RPMI8226 (cell line): ENCODE data around the gene EEF2.
A peak's percentile ranks its signal among the peaks of the same experiment; 100 is the strongest.

ENCODE experiments used
- DNase-seq: peaks from one replicate; pipeline ENCODE4 v3.0.0-alpha.2; 2015

EEF2 gene

DNA sequence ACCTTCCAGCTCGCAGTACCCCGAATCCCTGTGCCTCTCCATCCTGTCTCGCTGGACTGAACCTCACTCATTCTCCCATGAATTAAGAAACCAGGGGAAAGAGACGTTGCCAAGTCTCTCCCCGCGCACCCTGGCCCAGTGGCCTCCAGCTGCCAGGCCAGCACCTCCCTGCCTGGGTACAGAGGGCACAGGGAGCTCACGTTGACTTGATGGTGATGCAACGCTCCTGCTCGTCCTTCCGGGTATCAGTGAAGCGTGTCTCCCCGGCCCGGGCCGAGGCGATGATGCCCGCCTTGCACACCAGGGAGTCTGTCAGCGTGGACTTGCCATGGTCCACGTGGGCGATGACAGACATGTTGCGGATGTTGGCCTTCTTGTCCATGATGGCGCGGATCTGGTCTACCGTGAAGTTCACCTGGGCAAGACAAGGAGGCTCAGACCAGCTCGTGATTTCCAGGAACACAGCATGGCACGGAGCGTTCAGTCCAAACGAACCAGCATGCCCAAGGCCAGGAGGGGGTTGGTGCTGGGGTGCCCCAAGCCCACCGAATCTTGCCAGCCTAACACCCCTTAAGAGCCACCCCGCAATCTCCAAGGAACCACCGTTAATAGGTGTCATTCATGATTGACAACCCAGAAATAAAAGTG is 1.2 kb downstream of the EEF2 start:
- peak; percentile 47 for DNase-seq

DNA sequence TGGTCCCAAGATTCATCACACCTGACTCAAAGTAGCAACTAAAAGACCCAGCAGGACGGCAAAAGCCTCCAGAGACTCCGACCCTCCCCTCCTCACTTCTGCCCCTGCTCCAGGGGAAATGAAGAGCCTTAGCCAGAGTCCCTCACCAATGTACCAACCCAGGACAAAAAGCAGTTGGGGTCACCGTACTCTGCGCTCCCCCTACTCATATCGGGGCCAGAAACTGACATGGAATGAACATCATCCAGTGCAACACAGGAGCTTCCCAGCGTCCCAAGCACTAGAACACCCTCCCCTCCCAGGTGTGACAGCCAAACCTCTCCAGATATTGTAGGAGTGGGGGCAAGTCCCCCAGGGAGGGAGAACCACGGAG is 1.7 kb downstream of the EEF2 start:
- no peak for DNase-seq

DNA sequence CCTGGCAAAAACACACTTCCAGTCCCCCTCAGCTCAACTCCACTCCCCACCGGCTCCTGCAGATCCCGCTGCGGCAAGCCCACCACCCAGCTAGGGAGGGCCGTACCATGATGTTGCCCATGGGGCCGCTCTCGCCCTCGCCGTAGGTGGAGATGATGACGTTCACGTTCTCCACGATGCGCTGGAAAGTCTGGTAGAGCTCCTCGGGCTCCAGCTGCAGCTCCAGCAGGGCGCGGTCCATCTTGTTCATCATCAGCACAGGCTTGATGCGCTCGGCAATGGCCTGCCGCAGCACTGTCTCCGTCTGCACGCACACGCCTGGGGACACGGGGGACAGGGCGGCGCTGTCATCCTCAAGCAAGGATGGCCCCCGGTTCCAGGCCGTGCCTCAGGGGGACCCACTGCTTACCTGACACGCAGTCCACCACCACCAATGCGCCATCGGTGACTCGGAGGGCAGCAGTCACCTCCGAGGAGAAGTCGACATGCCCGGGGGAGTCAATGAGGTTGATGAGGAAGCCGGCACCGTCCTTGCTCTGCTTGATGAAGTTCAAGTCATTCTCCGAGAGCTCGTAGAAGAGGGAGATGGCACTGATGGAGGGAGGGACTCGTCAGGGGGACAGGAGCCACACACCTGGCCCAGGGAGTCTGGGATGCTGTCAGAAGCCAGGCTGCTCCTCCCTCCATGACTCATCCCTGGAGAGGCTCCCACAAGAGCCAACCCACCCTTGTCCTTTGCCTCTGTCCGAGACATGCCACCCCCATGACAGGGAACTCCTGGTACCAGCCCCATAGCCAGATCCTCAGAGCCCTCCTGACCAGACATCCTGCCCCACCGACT is 2.3 kb downstream of the EEF2 start:
- no peak for DNase-seq

DNA sequence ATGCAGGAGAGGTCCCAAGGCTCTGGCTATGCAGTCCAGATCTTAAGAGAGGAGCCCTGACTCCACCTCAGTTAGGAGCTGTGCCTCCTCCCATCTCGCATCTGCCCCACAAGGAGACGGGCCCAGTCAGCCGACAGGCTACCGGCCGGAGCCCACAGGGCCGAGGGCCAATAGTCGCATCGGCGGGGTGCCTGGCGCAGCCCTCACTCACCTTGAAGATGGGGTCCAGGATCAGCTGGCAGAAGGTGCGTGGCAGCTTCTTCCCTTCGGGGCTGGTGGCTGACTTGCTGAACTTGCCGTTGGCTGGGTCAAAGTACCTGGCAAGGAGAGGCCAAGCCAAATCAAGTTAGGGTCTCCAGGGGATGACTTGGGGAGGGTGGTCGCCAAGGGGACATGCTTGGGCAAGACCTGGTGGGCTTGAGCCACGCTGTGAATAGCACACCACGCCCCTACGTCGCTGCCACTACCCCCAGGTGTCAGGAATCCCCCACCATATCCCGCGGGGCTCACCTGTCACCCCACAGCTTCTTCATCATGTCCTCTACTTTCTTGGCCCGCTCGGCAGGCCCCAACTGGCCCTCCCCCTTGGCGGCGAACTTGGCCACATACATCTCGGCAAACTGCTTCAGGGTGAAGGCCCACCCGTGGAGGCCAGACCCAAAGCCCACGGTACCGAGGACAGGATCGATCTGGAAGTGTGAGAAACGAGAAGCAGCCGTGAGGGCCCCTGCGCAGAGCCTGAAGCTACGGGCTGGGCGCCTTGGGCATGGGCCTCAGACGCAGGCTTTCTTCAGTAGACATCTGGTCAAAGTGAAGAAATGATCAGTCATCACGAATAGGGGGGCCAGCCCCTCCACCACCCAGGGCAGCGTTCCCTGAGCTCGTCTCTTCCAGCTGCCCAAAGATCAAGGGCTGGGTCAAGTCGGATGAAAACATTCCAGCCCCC is 3.3 kb downstream of the EEF2 start:
- no peak for DNase-seq

DNA sequence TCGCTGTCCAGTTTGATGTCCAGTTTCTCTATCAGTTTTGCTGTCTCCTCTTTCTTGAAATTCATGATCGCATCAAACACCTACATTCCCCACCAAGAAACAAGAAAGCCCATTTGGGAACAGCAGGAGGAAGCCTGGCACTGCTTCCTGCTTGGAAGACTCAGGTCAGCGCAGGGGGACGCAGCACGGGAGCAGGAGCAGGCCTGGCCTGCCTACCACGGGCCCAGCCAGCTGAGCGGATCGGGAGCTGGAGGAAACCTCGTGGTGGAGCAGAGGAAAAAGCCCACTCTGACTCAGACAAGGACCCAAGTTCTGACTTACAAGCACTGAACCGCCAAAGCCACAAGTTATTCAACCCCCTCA is 3.9 kb downstream of the EEF2 start:
- no peak for DNase-seq

DNA sequence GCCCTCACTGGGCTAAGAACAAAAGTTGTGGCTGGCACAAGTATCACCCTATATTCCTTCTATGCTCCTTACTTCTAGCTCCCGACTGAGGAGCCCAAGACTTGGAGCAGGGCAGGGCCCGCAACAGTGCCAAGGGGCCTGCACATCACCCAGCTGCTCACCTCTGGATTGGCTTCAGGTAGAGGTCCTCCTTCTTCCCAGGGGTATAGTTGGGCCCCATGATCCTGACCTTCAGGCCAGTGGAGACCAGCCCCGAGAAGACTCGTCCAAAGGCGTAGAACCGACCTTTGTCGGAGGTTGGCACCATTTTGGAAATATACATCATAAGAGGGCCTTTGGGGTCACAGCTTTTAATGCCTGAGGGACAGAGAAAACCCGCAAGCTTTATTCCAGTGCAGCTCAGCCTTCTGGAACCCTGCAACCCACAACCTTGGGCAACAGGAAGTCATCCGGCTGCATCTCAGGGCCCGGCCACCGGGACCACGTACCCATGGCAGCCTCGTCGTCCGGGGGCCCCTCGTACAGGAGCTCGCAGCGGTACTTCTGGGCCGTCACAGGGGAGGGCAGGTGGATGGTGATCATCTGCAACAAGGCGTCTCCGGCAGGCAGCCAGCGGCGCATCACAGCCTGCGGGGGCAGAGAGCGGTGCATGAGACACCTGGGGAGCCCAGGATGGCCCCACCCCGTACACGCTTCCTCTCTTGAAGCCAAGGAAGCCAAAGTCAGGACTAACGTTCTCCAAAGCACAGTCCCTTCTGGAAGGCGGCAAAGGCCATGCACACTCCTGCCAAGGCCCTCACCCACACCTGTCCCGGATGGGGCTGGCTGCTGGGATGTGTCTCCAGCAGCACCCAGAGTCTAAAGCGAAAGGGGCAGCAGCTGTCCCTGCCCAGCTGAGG is 4.7 kb downstream of the EEF2 start:
- no peak for DNase-seq

DNA sequence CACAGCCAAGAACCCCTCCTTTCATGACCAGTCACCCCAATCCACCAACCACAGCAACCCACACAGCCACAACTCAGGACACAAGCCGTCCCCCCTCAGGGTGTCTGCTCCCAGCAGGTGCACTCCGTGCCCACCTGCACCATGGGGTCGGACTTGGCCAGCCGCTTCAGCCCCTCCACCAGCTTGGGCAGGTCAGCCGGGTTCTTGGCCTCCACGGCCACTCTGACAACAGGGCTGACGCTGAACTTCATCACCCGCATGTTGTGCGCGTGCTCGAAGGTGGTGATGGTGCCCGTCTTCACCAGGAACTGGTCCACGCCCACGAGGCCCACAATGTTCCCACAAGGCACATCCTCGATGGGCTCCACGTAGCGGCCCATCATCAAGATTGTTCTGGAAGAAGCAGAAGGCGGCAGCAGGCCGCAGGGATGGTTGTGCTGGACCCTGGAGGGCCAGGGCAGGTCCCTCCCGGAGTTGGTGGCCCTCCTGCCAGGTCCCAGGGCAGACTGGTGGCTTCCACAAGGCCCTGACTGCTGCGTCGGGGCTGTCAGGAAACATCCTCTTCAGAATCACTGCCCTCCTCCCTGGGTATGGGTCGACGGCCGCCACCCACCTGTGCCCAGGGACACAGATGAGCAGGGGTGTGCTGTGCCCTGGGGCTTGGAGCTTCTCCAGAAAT is 5.5 kb downstream of the EEF2 start:
- DNase-seq, result no peak

DNA sequence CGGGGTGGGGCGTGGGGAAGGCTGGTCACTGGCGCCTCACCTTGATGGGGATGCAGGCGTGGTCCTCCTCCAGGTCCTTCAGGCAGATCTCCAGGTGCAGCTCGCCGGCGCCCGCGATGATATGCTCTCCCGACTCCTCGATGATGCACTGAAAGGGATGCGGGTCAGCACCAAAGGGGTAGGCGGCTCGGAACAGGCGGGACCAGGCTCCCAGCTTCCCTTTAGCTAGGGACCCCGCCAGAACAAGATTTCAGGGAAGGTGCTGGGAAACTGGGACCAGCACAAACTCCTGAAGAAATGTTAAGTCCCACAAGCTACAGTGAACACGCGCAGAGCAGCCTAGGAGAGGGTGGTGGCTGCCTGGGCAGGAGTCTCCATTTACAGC is 6.0 kb downstream of the EEF2 start:
- no peak for DNase-seq

DNA sequence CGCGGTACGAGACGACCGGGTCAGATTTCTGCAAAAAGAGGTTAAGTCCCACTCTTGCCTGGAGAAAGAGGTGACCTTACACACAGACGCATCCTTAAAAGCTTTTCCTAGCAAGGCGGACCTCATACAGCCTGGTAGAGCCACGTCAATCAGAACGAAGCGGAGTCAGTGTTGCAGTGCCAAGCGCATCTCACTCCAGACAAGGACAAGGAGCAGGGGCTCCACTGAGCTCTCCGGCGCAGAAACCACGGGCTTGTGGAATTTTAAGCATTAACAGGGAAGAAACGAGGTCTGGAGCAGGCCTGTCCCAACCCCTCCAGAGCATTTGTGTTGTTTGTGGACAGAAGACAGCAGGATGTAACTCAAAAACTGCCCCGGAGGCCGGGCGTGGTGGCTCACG is 7.1 kb downstream of the EEF2 start:
- DNase-seq, result no peak

DNA sequence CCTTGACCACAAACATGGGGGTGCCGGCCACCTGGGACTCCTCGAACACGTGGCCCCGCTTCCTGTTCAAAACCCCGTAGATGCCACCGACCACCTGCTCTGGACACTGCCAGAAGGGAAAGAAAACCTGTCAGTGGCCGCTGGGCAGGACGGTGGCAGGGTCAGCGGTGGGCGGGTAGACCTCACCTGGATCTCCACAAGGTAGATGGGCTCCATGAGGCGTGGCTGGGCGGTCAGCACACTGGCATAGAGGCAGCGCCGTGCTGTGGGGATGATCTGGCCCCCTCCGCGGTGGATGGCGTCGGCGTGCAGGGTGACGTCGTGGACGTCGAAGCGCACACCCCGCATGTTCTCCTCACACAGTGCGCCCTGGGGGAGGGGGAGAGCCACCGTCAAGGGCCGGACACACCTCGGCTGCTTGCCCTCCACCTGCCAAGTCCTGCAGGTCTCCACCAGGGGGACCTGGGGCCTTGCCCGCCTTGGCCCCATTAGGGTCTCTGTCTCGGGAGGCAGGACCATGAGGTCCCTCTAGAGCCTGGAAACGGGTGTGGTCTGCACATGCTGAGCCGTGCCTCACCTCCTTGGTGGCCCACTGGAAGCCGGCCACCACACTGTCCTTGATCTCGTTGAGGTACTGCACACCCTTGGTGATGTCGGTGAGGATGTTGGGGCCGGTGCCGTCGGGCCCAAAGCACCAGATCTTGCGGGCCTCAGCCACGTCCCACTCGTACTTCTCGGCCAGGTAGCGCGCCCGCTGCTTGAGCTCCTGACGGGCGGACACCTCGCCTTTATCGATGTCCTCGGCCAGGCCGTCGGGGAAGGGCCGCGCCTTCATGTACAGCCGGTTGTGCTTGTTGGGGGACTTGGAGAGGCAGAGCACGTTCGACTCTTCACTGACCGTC is 7.8 kb downstream of the EEF2 start:
- no peak for DNase-seq

DNA sequence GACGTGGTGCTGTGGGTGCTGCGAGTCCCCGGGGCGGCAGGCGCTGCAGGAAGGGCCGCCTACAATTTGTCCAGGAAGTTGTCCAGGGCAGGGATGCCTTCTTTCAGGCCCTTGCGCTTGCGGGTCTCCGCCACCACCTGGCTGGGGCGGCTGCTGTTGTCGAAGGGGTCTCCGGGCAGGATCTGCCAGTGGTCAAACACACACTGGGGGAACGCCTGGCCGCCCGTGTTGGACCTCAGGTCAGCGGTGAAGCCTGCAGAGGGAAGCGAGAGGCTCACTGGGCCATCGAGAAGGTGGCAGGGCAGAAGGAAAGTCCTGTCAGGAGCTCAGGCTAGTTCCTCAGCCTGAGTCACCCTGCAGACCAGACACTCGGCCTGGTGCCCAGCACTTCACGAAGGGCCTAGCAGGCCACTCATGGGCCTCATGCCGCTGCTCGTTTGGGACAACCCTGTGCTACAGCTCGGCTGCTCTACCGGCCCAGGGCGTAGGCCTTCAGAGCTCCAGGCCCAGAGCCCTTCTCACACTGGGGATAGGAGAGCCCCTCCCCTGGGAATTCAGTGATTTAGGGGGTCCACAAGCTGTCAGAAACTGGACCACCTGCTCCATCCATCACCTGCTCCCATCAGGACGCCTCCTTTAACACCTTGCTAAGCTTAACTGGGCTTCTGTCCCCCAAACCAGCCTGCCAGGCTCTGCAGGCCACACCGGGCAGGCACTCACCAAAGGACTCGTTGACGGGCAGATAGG is 8.6 kb downstream of the EEF2 start:
- DNase-seq, result no peak

DNA sequence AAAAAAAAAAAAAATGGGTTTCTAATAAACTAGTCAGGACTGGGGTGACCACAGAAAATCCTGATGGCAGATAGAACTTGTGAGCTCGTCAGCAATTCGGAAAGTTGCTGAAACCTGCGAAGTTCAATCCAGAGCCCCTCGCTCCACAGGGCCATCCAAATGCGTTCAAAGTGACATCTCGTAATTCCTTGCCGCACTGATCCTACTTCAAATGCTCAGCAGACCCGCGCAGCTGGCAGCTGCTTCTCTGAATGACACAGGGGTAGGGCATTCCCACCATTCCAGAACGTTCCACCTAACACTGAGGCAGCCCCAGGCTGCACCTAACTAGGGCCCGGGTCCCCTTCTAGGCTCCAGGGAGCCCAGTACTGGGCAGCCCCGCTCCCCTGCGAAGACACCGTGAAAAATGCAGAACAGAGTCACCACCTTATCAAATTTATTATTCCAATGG is 9.6 kb downstream of the EEF2 start:
- DNase-seq, result no peak

DNA sequence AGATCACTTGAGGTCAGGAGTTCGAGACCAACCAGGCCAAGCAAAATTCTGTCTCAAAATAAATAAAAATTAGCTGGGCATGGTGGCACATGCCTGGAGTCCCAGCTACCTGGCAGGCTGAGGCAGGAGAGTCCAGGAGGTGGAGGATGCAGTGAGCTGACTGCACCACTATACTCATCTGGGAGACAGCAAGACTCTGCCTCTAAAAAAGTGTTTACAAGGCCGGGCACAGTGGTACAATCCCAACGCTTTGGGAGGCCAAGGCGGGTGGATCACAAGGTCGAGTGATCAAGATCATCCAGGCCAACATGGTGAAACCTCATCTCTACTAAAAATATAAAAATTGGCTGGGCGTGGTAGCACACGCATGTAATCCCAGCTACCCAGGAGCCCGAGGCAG is 10.1 kb downstream of the EEF2 start:
- no peak for DNase-seq

DNA sequence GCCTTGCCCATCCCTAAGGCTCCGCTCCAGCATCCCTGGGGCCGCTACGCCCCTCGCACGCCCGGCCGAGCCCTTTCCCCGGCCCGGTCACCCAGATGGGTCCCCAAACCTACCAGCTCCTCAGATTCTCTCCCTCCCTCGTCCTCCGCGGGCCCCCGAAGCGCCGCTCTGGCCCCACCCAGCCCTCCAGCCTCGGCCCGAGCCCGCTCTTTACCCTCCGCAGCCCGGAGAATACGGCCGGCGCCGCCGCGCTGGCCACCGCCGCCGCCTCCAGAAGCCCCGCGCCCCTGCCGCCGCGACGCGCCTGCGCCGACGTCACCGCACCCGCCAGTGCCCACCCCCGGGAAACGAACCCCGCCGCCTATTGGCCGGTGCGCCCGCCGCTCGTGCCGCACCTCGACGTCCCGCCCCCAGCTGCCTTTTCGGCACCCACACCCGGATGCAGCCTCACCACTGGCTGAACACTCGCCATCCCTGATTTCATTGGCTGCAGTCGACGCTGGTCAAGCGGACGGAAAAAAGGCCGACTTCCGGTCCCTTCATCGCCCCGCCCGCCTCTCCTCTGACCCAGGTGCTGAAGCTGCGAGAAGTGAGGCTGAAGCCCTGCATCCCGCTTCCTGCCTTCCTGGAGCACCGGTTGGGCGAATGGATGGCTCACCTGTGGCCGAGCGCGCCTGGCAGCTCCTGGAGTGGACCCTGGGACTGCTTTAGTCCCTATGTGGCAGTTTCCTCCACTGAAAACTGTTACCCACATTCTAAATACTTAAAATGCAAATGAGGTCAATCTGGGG is 14.3 kb downstream of the EEF2 start, which contains the start of gene DAPK3:
TSS of gene DAPK3 (minus strand) at position 292 of the 791 bp plus-strand sequence. CDS start 1,364 bp downstream, outside the sequence.
- DNase-seq, result peak; percentile 98

DNA sequence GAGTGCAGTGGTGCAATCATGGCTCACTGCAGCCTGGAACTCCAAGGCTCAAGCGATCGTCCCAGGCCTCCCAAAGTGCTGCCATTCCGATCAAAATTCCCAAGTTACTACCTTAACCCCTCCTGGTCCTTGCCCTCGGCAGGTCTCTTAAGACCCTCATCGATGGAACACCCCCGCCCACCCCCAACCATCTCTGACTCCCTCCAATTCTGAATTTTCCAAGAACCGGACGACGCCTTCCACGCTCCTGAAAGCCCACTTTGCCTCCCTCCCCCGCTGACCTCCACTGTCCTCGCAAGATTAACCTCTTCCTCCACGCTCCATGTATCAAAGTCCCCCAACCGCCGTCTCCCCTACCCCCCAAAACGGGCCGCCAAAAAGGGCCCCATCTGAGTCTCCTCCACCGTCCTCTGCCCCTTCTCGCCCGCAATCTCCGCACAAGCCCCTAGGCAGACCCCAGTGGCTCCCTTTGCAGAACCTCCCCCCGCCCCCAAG is 14.9 kb downstream of the EEF2 start:
- no peak for DNase-seq

DNA sequence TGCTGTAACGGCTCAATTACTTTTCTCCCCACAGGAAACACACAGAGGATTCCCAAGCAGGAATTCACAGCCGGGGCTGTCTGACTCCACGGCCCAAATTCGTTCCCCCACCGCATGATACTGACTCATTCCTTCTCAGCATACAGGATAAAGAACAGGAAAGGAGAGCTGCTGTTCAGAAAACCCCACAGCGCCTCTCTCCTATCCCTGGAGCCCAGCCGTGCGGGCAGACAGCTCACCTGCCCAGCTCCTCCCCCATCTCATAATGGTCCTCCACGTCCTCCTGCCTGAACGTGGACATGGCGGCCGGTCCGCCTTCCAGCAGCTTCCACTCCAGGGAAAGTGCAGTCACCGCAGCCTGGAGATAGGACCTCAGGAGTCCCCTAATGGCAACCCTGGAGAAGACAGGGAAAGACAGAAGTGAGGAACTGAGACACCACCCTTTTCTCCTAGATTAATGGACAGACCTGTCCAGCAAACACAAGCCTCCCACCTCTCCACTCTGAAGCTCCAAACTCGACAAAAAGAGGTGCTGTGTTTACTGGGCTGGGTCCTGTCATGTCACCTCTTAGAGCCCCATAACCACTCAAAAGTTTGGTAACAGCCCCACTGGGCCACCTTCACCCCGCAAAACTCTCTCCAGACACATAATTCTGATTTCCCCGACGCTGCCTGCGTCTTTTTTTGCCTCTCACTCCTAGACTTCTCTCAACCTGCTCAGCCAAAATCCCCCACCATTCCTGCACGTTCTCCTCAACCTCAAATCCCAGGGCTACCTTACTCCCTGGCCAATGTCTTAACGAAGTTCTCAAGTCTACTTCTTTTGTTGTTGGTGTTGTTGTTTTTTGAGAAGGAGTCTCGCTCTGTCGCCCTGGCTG is 15.6 kb downstream of the EEF2 start:
- DNase-seq, result no peak

DNA sequence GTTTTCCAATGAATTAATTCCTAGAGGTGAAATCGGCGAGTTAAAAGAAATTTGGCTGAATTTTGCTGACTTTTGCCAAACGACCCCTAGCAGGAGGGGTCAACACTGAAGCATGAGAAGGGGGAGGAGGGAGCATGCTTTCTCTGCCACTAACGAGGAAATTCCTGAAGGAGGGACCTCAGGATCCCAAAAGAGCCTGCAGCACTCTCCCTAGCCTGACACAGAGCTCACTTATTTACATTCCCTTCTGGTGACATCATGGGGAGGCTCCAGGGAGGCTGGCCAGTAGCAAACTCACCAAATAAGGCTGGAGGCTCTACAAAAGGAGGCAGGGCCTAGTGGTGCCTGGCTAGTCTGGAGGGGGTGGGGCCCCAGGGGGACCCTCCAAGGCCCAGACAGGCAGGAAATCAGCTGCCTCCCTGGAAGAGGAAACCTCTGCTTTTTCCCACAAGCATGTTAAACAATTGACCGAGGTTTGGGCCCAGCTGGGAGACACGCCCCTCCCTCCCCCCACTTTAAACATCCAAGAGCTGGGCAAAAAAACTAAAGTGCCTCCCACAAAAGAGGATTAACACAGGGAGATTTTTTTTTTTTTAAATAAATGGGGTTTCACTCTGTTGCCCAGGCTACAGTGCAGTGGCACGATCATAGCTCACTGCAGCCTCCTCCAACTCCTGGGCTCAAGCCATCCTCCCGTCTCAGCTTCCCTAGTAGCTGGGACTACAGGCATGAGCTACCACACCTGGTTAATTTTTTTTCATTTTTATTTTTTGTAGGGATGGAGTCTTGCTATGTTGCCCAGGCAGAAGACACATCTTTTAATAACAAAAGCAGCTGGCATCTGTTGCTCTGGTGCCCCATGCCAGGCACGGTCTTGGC is 16.5 kb downstream of the EEF2 start:
- no peak for DNase-seq
